HG03439 (cell line): ENCODE measurements around the gene CACNG6.
"Not testable (repeated sequence)": the region's sequence is repeated elsewhere in the genome, so short reads cannot be mapped to it uniquely, and the experiment has no call there.

Experiments used
- ATAC-seq: cut with Tn5 transposase; IDR thresholded peaks from one replicate; pipeline ENCODE4 v1.9.1; 2021; ENCODE audit warnings: mild to moderate bottlenecking, moderate library complexity; ENCODE audit not compliant: unreplicated experiment

The CACNG6 gene

GRCh38 chr19:53999694-54000093, 8.3 kb downstream of the CACNG6 start:
- ATAC-seq = no peak

GRCh38 chr19:54001496-54001895, 10.1 kb downstream of the CACNG6 start:
- ATAC-seq = no peak

GRCh38 chr19:54002495-54003315, 11.3 kb downstream of the CACNG6 start:
- no peak for ATAC-seq

- ATAC-seq = no peak
Measured at GRCh38 chr19:54009440-54009839, 18.0 kb downstream of the CACNG6 start.

GRCh38 chr19:54010474-54010873, 19.0 kb downstream of the CACNG6 start:
- no peak for ATAC-seq

- no peak for ATAC-seq
Measured at GRCh38 chr19:54011507-54012211, 20.2 kb downstream of the CACNG6 start.

- ATAC-seq = no peak
Measured at GRCh38 chr19:54013866-54014265, 22.4 kb downstream of the CACNG6 start.

GRCh38 chr19:54014920-54015560, 23.6 kb downstream of the CACNG6 start:
- ATAC-seq = no peak

- no peak for ATAC-seq
Measured at GRCh38 chr19:54017261-54017660, 25.8 kb downstream of the CACNG6 start.

GRCh38 chr19:54021363-54021762, 29.9 kb downstream of the CACNG6 start:
- ATAC-seq = no peak

GRCh38 chr19:54021932-54022331, 30.5 kb downstream of the CACNG6 start:
- ATAC-seq = no peak

GRCh38 chr19:54023191-54023590, 31.8 kb downstream of the CACNG6 start:
- no peak for ATAC-seq

GRCh38 chr19:54024660-54025059, 33.2 kb downstream of the CACNG6 start:
- no peak for ATAC-seq

- no peak for ATAC-seq
Measured at GRCh38 chr19:54026656-54027055, 35.2 kb downstream of the CACNG6 start.

GRCh38 chr19:54029301-54029700, 37.9 kb downstream of the CACNG6 start:
- ATAC-seq = no peak

GRCh38 chr19:54029930-54030490, 38.6 kb downstream of the CACNG6 start:
- ATAC-seq = no peak

- no peak for ATAC-seq
Measured at GRCh38 chr19:54030895-54031586, 39.6 kb downstream of the CACNG6 start.

GRCh38 chr19:54035215-54036178, 44.1 kb downstream of the CACNG6 start:
- no peak for ATAC-seq

GRCh38 chr19:54036542-54036941, 45.1 kb downstream of the CACNG6 start:
- ATAC-seq = not testable (repeated sequence)

- no peak for ATAC-seq
Measured at GRCh38 chr19:54040003-54040402, 48.6 kb downstream of the CACNG6 start.
